Stimulated activated CD8-positive, alpha-beta memory T cell treated with anti-CD3 and anti-CD28 coated beads, Interleukin-7, amount 100 ng/mL, for 1 hour (primary cell): Measurements from ENCODE around the gene BRF1.
"Not testable (repeated sequence)": the region's sequence is repeated elsewhere in the genome, so short reads cannot be mapped to it uniquely, and the experiment has no call there.

Source experiments
- DNase-seq, 2 donors: peaks; one replicate each; pipeline ENCODE4 v3.0.0-alpha.2; 2020; ENCODE audit warnings: low read depth in 2 of 2

The BRF1 gene

DNA sequence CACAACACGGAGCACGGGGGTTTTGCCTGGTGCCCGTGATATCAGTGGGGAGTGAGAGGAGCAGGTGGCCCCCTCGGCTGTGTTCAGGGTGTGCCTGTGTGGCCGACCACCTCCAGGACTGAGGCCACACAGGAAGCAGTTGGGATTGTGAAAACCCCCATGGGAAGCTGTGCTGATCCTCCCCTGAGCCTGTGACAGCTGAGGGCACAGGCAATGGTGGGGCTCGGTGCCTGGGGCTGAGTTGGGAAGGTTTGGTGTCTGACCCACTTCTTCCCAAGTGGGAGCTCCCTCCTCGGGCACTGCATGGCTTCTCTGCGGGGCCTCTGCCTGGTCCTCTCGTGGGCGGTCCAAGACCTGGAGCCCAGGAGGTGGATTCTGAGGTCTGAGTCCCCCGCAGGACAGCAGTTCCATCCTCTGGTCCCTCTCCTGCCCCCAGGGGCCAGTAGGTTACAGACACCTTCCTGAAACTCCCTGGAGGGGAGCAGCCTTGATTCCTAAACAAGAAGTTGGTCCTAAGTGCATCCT, 31.6 kb upstream of the BRF1 start:
- DNase-seq: no peak

DNA sequence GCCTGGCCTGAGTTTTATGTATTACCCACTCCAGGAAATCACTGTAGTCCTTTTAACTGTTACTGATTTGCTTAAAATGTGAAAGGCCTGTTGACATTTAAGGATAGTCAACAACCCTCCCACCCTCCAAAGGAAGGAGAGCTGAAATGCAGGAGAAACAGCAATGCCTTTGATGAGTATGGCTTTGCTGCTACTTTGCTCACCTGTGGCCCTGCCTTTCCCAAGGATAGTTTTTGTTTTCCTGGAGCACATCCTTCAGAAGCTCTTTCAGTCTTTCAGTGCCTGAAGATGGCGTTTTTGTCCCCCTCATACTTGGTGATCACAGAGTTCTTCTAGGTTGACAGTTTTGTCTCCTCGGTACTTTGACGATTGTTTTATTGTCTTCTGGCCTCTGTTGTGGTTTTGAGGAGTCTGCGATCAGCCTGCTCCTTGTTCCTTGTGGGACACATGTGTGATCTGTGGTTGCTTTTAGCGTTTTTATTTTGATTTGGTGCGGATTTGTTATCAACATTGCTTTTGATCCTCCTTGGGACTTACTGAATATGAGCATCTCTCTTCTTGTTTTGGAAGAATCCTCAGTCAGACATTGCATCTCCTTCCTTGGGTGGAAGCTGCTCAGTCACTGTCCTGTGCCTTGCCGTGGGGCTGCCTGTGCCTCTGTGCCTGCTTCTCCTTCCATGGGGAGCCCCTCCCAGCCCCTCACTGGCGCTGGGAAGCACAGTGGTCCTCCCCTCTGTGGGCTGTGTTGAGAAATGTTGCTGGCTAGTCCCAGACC, 31.0 kb upstream of the BRF1 start:
- no peak for DNase-seq

DNA sequence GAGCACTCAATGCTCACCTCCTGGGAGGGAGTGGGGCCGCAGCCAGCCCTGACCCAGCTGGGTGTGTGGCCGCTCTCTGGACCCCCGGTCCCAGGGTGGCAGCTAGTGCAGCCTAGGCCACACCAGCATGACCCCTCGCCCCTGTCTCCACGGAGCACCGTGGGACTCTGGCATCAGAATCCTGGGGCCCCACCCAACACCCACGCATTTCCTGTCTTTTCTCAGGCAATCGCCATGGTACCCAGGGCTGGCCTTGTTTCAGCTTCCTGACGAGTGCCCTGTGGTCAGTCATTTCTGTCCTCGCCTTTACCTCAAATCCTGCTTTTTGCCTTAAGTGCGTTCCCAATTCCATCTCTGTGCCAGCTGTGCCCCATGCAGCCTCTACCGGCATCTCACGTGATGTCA, 29.7 kb upstream of the BRF1 start:
- no peak for DNase-seq

DNA sequence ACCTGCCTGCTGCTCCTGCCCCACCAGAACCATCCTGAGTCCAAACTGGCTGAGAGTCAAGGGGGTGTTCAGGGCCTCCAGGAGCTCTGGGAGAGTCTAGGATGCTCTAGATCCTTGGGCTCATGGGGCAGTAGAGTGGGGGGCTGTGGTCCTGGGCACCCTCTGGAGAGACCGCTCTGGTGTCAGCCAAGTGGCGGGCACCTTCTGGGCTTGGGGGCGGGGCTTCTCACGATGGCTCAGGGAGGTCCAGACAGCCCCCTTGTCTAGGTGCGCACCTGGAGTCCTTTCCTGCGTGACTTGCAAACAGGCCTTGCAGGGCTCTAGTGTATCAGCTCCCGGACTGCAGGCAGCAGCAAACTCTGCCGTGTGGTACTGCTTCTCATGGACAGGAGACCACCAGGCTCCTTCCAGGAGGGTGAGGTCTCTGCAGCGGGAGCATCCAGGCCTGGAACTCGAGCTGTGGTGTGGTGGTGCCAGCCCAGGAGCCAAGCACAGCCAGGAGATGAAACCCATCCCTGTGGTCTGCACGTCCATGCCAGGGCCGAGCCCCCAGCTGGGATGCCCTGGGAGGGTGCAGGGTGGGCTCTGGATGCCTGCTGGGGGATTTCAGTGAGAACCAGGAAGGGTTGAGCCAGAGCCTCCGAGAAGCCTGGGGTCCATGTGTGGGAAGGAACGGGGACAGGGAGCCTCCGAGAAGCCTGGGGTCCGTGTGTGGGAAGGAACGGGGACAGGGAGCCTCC, 28.8 kb upstream of the BRF1 start:
- no peak for DNase-seq

DNA sequence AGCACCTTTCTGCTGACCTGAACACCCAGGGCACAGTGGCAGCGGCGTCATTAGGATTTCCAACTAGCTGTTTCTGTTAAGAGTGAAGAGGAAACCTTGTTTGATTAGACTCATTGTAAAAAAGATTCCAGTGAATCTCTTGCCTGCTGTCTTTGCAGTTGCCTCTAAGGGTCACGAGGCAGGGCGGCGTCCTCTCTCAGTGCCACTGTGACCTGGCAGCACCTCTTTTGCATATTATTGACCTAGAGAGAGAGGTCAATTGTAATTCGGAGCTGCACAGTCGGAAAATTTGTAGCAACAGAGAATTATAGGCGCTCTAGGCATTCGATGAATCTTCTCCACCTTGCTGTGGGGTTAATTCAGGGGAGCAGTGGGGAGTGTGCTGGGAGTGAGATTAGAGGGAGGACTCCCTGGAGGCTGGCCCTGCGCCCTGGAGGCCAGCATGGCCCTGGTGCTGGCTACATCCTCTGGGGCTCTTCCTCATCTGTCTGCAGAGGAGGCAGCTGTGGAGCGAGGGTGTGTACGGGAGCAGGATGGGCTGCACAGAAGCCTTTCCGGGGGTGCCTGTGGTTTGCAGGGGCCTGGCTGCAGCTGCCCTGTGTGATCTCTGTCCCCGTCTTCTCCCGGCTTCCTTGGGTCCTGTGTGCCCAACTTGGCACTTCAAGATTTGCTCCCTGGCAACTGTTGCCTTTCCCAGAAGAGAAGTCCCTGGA, 28.0 kb upstream of the BRF1 start:
- no peak for DNase-seq

DNA sequence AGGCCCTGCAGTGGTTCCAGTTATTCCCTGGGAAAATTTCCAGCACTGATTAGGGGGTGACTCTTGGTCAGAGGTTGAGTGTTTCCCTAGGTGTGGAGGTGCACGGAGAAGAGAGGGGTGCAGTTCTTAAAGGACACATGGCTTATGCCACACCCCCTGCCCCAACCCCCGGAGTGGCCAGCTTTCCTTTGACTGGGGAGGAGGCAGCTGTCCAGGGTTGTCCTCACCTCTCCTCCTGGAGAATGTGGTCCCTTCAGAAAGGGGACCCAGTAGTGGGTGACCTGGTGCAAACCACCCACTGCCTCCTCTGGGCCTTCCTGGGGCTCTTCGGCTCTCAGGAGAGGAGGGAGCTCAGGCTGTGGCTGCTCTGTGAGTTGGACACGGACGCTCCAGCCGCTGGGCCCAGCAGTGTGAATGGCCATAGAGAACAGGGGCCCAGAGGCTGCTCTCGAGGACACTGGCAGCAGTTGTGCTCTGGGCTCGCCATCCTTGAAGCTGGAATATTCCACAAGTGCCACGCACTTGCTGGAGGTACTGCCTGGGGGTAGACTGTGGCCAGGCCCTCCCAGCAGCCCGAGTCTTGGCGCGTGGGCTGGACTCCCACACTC, 27.4 kb upstream of the BRF1 start:
- no peak for DNase-seq

DNA sequence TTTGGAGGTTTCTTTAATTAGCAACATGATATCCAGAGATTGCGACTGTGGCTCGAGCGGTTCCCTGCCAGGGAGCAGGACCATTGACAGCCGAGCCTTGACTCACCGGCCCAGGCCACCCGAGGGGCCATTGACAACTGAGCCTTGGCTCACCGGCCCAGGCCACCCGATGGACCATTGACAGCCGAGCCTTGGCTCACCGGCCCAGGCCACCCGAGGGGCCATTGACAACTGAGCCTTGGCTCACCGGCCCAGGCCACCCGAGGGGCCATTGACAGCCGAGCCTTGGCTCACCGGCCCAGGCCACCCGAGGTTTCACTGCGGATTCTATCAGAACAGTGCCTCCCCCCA, 26.9 kb upstream of the BRF1 start:
- DNase-seq: not testable (repeated sequence)

DNA sequence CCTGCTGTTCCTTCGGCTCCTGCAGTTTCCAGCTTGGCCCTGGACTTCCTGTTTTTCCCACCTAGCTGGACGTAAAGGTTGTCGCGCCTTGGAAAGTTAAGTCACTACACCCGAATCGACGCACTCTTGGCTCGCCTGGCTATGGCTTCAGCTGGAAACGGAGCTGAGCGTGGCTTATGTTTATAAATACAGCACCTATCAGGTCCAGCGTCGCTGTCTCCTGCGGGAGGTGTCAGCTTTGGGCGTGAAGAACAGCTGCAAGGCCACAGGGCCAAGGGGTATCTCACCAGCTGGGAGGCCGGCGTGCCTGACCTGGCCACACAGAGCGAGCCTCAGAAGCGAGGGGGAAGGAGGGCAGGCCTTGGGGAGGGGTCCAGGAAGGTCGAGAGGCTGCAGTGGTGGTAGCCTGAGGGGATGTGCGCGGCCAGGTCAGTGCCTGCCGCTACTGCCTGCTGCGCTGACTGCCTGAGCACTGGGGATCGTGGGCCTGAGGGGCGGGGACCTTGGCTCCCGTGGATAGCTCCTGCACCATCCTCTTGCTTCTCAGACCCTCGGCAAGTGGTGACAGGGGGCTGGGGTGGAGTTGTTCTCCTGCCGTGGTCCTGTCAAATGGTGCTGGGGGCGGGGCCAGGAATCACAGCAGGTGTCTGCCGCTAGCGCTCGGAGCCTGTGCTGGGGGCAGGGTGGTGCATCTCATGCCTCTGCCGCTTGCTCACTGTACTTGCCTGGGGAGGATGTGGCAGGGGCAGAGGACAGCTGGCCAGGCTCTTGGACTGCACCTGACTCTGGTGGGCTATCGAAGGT, 26.3 kb upstream of the BRF1 start:
- no peak for DNase-seq

DNA sequence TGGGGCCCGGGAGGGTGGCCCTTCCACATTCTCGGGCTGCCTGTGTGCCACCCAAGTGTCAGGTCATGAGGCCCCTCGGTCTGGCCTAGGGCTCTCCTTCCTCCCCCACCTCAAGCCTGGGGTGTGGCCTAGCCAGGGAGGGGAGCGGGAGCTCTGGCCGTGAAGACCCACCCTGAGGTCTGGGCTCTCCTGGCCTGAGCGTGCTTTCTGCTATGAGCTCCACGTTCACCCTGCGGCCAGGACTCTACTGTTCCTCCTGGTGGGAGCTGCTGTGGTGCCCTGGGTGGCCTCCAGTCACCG, 25.7 kb upstream of the BRF1 start:
- no peak for DNase-seq

DNA sequence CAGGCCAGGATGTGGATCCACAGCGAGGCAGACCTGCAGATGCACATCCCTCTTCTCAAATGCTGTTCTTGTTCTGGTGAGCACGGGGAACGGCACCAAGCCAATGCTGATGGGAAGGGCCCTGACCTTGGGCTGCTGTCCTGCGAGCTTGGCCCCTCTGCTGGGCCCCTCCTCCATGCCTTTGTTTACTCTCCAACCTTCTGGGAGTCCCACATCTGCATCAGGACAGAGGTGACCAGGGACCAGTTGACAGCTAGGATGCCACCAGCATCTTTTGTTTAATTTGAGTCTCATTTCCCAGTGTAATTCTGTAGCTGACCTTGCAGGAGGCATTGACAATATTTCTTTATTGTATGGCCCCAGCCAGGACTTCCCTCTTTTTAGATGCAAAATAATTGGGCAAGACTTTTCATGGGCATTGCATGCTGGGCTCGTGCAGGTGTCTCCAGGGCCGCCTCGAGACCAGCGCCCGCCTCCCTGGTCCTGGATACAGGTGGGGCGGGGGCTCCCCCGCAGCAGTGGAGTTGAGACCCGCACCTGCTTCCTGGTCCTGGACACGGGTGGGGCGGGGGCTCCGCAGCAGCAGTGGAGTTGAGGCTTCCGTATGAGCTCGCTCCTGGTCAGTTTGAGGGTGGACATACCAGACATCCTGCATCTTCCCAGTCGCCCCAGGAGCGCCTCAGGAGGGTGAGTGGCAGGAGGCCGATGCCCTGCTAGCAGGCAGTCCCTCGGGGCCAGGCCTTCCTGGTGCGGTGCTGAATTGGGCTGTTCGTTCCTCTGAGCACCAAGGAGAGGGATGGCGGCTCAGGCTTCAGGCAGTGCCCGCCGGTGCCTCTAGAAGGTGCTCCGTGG, 25.1 kb upstream of the BRF1 start:
- DNase-seq: no peak

DNA sequence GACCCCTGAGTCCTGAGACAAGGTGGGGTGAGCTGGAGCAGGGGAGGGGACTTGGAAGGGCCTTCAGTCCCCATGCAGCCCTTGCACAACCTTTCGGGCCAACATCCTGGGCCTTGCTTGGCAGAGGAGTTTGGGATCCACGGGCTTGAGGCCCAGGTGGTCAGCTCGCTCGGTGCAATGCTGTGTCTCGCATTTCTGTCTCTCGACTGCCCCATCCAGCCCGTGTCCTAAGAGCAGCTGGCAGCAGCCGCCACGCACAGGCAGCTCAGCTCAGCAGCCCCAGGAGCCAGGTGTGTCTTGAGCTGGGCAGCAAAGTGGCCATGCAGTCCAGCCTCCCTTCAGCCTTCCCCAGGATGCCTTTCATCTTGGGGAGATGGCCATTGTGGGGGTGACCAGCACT, 24.5 kb upstream of the BRF1 start:
- no peak for DNase-seq

DNA sequence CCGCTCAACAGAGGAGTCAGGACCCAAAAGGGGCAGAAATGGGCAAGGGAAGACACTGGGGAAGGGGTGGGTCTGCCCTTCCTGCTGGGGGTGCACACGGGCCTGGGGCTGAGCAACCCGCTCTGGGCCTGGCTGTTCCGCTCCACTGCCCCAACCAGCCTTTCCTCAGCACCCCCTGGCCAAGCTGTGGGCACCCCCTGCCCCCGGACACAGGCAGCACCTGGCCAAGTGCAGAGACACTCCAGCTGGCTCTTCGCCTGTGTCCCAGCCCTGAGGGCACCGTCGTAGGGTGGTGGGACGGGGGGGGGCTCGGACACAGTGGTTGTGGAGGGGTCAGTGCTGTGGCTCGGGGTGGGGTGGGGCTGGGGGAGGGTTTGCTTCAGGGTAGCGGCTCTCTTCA, 24.1 kb upstream of the BRF1 start:
- no peak for DNase-seq

DNA sequence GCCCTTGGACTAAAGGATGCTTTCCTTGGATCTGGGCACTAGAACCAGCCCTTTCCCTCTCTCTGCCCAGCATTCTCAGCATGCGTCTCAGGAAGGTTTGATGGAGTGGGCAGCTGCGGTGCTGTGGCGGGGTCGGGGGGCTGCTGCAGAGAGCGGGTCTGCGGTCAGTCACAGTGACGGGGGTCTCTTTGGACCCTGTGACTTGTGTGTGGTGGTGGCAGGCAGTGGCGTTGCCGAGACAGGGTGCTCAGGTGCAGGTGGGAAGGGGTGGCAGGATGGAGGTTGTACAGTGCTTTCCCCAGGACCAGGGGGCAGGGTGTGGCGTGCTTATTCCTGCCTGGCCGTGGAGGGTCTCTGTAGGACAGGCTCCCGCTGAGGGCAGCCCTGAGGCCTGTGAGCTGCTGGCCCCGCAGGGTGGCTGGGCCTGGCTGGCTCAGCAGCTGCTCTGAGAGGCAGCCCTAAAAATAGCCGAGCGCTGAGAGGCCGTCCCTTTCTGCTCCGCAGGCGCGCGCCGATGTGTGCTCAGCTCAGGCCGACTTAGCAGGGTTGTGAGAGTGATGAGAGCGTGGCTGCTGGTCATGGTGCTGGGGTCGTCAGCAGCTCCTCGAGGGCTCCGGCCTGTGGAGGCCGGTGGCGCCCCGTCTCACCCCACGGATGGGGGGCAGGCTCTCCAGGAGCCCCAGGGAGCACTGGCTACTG, 23.4 kb upstream of the BRF1 start:
- no peak for DNase-seq

DNA sequence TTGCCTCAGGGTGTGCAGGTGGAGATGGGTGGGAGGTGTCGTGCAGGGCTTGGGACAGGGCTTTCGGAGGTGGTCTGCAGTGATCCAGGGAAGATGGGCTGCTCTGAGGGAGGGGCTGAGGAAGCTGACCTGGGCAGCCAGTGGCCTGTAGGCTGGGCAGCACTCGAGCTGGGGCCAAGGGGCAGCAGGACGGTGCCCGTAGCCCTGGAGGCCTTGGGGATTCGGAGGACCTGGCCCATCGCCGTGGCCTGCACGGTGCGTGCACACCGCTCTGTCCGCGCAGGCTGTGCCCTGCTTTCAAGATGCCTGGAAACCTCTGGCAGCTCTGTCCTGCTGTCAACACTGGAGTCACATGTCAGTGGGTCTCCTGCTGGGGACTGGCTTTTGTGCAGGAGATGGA, 22.9 kb upstream of the BRF1 start:
- DNase-seq: no peak

DNA sequence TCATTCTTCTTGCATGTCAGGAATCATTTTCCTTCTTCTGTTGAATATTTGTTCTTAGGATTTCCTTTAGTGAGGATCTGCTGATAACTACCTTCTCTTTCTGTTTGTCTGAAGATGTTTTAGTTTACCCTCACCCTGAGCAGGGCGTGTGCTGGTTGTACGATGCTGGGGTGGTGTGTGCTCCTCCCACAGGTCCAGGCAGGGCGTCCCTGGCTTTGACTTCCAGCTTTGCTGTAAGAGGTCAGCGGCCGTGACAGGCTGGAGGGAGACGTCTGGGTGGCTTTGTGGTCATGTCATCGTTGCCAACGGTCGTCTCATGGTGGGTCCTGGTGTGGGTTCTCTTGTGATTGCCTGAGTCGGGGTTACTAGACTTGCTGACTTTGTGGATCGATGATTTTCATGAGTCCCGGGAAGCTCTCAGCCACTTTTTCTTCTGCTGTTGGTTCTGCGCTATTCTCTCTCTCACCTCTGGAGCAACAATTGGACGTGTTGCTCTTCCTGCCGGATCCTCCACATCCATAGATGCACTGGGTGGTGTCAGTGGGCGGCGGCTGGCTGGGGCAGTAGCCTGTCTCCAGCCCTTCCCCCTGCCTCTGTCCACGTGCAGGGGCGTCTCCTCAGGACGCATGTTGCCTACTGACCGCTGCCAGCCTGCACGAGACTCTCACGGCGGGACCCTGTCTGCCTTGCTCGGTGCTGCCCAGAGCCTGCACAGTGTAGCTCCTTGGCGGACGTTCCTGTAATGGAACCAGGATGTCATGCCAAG, 22.2 kb upstream of the BRF1 start:
- no peak for DNase-seq

DNA sequence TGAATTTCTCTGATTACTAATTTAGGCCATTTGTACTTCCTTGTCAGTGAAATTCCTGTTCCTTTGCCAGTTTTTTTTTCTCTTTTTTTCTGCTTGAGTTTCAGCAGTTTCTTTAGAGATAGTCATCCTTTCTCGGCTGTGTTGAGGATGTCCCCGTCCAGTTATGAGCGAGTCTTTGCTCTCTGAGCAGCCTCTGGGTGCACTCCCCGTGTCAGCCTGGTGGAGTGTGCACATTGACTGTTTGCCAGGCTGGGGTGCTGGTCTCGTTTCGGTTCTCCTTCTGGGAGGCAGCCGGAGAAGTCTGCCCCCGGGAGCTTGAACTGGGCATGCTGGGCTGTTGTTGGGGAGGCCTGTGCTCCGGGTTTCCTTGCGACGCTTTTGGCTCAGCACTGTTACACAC, 16.7 kb upstream of the BRF1 start:
- DNase-seq: no peak

DNA sequence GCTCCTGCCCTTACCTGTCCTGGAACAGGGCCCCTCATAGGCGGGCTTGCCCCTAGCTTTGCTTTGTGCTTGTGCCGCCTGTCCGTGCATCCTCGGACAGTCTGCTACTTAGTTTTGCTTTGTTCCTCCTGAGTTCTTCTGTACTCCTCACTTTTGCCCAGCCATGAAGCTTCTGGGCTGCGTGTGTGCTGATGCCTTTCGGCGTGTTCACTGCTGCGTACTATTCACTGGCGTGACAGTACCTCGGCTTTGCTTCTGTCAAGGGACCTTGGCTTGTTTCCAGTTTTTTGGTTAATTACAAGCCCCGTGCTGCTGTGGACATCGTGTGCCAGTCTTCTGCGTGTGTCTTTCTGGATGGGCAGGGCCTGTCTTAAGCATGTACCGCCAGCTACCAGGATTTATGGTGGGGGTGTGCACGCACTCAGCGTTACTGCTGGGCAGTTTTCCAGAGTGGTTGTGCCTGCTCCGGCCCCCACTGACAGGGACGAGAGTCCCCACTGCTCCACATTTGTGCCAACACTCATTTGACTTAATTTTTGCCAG, 16.2 kb upstream of the BRF1 start:
- DNase-seq: no peak

DNA sequence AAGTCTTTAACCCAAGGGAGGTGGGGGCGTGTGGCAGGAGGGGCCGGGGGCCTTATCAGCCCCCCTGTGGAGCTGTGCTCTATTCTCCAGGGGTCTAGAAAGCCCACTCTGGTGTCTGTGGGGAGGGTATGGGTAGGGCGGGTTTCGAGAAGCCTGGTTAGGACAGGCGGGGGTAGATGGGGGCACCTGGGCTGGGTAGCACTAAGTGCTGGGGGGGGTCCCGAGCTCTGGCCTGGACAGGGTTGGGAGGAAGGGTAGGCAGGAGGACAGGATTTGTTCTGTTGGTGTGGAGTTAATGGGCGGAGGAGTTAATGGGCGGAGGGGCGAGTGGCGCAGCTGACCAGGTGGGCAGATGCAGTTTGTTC, 15.8 kb upstream of the BRF1 start:
- DNase-seq: no peak

DNA sequence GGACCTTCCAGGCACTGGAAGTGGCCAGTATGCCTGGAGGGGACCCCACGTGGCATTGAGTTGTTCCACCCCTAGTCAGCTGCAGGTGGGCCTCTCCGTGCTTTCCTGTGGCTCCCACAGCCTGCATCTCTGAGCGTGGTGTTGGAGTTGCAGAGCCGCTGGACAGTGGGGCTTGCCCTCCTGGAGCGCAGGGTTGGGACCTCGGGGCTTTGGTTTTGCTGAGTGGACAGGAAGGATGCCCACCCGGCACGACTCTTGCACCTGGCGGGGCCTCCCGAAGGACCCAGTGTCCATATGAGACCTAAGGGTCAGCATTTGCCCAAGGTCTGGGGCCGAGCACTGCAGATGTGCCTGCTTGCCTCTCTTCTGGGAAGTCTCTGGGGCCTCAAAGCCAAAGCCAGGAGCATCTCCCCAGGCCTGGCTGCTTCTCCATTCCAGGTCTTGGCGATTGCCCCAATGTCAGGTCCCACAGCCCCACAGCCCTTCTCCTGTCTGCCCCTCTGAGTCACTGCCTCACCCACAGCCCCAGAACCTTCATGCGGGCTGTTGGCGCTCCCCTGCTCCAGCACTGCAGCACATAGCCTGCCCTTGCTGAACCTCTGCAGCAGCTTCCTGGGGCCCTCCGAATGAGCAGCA, 15.3 kb upstream of the BRF1 start:
- DNase-seq: no peak
